HG03045 (cell line): Measurements from ENCODE around the gene LEMD2.

Experiments used
- ATAC-seq: cut with Tn5 transposase; IDR thresholded peaks from one replicate; pipeline ENCODE4 v1.9.1; 2021; ENCODE audit warnings: mild to moderate bottlenecking, moderate library complexity; ENCODE audit not compliant: unreplicated experiment

Gene LEMD2

GRCh38 chr6:33797626-33798342 lies 8.9 kb upstream of the LEMD2 start:
- no peak for ATAC-seq

DNA sequence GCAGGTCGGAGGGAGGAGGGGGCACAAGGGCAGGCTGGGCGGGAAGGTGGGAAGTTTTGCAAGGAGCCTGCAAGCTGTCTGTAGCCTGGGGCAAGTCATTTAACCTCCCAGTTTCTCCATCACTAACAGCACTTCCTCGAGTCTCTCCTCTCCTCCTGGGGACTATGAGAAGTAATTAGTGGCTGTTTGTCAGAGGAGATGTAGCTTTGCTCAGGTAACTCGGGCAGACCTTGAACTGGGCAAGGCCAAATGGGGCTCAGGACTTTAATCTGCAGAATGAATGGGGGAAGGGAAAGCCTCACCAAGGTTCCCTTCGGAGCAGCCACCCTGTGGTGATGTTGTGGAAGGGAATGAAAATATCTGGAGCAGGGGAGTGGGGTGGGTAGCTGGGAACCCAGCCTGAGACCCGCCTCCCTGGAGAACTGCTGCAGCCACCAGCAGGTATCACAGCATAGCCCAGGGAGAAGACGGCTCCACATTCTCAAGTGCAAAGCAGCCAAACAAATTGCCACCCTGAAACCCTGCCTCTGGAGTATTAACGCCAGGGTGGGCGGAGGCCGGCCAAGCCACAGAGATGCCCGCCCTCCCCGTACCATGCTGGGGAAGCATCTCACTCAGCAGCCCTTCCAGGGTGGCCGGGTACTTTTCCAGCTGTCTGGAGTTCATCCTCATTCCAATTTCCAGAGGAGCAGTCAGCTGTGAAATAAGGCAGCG lies 6.1 kb upstream of the LEMD2 start:
- ATAC-seq = no peak

DNA sequence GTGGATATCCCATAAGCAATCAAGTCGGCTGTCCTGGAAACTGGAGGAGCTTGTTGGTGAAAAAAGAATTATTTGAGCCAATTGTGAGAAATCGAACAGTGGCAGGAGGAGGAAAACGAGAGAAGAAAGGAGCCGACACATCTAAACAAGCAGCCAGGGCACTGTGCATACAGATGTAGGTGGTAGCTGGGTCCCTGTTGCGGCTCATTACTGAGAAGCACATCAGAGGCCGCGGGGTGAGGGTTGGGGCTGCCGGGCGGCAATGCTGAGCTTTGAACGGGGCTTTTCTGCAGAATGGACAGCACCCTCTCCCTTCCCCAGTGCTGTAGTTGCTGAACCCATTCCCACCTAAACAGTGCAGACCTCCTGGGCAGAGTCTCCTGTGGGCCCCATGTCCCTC lies 4.1 kb upstream of the LEMD2 start:
- no peak for ATAC-seq

DNA sequence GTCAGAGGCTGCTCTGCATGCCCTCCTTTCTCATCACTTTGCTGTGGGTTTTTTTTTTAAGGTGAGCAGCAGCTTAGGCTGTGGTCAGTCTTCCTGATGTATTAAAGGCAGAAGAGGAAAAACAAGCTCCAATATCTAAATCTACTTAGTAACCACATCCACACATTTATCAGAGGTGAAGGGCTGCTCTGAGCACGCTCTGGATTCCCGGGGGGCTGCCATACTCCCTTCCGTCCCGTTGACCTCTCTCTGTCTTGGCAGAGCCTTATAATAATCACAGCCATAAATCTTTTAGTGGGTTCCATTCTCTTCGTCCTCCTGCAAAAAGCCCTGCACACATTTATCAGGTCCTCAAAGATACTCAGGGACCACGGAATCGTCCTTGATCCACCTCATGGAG lies 2.7 kb upstream of the LEMD2 start:
- ATAC-seq = no peak

DNA sequence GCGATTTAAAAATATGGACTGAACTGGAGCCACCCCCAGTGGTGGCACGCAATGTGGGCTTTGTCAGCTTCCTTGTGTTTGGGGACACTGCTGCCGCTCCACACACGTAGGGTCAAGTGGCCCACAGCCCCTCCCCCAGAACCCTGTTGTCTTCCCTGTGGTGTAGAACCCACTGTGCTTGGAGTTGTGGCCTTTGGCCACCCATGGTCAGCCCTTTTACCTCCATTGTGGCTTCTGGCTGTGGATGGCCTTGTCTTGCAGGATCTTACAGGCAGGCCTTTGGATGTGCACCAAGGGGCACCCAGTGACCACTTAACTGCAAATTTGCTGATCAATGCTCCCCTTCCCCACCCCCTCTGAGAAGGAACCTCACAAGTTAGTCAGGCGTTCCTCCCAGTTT lies 2.0 kb upstream of the LEMD2 start:
- ATAC-seq = no peak

DNA sequence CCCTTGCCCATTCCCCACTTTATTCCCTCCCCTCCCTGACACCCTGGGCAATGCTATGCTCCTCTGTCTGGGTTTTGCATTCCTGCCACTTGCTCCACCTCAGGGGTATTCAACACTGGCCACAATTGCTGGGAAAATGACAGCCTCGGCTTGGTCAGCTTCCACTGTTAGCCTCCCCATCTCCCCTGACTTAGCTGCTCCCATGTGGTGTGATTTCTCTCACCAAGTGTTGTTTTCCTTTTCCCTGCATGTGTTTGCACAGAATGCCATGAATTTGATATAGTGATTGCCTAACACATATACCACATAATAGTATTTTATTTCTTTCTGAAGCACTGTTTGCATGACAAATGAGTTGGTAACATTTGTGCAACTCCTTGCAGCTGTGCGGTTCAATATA lies 1.4 kb upstream of the LEMD2 start:
- ATAC-seq = no peak

- ATAC-seq = no peak
These were observed 593 bp upstream of the LEMD2 start for GRCh38 chr6:33789550-33789895.

- ATAC-seq = peak; percentile 47
These were observed 806 bp downstream of the LEMD2 start for GRCh38 chr6:33787954-33788693.

DNA sequence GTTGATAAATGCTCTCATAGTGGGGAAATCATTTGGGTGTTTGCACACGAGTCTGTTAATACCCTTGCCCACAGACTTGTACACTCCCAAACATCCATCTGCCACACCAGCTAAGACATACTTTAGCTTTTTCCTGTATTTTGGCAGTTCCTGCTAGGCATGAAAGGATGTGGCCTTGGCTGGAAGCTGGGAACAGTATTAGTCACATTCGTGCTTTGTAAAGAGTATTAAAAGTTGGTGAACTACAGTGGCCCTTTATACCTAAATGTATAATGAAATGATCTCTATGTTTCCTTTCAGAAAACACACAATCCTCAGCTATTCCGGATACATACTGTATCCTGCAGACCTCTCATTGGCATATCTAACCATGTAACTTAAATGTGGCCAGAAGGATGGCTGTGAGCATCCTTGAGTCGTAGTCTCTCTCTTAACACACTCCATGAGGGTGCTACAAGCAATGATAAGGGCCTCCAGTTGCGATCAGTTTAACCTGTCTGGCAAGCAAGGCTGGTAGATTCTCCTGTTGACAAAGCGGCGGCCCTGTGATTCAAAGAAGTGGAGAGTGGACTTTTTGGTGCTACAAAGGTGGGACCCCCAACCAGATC lies 1.5 kb downstream of the LEMD2 start:
- ATAC-seq = no peak

DNA sequence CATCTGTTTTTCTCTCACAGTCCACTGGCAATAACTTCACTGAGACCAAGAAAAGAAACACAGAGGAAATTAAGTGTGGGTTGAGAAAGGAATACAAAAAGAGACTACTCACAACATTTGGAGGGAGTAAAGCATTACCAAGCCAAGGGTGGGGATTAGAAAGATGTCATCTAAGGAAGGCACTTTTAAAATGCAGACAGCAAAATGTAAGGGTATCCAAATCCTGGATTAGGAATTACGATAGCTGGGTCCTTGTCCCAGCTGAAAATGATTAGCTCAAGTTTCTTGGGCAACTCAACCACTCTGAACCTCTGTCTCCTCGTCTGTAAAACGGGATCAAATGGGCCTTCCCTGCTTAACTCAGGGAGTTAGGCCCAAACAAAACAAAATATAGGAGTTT lies 2.2 kb downstream of the LEMD2 start:
- no peak for ATAC-seq

GRCh38 chr6:33785778-33786177 lies 3.2 kb downstream of the LEMD2 start:
- ATAC-seq = no peak

- no peak for ATAC-seq
These were observed 4.1 kb downstream of the LEMD2 start for GRCh38 chr6:33784787-33785186.

GRCh38 chr6:33783781-33784520 lies 5.0 kb downstream of the LEMD2 start:
- ATAC-seq = no peak

- no peak for ATAC-seq
These were observed 6.4 kb downstream of the LEMD2 start for GRCh38 chr6:33782561-33782960.

GRCh38 chr6:33781131-33781975 lies 7.6 kb downstream of the LEMD2 start:
- ATAC-seq = no peak

DNA sequence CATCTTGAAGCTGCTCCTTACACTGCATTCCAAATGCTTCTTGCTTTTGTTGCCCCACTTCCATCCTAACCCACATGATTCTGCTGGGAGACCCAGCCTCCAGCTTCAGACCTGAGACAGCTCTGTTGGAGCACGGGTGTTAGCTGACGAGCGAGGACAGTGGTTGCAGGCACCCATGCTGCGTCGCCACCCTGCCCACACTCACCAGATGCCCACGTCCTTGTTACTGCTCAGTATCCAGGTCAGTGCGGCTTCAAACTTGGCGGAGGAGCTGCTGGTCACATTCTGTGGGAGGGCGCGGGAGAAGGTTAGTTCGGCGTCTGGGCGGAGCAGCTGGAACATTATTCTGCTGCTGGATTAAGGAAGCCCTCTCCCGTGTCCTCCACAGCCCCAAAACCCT lies 9.0 kb downstream of the LEMD2 start:
- ATAC-seq = no peak

DNA sequence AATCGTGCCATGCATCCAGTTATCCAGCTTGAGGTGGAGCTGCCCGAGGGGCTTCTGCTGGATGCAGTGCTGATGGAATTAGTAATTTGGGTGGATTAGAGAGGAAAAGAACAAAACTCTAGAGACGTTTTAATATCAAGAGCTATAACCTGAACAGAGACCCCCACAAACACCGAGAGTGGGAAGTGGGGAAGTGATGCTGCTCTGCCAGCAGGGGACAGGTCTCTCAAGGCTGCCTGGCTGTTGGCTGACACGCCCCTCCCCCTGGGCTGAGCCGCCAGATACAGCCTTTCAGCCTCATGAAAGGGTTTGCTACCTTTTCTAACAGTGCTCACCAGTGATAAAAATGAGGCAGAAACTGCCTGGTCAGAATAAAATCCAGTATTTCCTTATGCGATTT lies 9.6 kb downstream of the LEMD2 start:
- ATAC-seq = no peak

DNA sequence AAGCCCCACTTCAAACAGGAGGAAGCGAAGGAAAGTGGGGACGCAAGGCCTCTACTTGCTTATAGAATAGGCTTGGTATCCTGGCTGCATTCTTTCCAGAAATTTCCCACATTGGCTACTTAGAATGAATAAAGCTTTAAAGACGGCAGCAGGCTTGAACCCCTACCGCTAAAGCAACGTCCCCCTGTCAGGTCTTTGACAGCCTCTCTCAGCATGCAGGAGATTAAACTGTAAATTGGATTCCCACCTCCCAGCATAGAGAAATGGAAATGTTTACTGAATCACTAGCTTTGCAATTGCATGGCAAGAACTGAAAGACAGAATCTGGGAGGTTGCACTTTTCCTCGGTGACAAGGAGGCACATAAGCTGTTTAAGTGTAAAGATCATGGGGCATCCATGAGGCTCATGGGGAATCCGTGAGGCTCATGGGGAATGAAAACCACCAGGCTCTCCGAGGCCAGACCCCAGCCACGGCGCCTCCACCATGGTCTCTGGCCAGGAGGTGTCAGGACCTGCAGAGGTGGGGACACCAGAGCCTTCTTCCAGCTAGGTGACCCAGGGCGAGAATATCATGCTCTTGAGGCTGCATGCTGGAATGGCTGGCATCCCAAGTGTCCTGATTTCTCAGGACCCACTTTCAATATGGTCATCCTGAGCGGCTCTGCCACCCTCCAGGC lies 10.3 kb downstream of the LEMD2 start:
- ATAC-seq = no peak
